PC-9 (cell line): Measurements from ENCODE around the gene OBP2A. TPM values are rescaled to one million over a fixed set of nuclear protein-coding genes. Genes with fewer than 3 reads are reported as not detected.
A peak's percentile ranks its signal among the peaks of the same experiment; 100 is the strongest.

Experiments used
- BruUV-seq: library from RNA; stranded (reverse); fragments of 400-500 nt; replicated peaks from 2 replicates; lab custom pipeline; 2021; lab: Mats Ljungman, UMichigan
- CTCF ChIA-PET: fragments of 300-600 bp; sonication (Branson Sonifier 250); formaldehyde crosslinking; loops from one replicate; lab custom pipeline; 2022; ENCODE audit warnings: antibody characterized with exemption; lab: Charles Lee
- POLR2A ChIA-PET: fragments of 300-600 bp; sonication (Branson Sonifier 250); formaldehyde crosslinking; loops from one replicate; lab custom pipeline; 2022; ENCODE audit warnings: antibody characterized with exemption; ENCODE audit not compliant: unreplicated experiment; lab: Charles Lee
- DNase-seq, 2 experiments: peaks; one replicate each; pipeline versions ENCODE4 v3.0.0 to v3.0.0-alpha.2; 2015 to 2022; ENCODE audit warnings: mixed read lengths in 1 of 2
- H2AFZ ChIP-seq: fragments of 200-600 bp; sonication (generic); 2 replicates; pipeline ENCODE4 v1.8.1; 2017; ENCODE audit warnings: antibody characterized with exemption
- H3F3A ChIP-seq: fragments of 200-600 bp; sonication (generic); 2 replicates; pipeline ENCODE4 v1.8.1; 2017; ENCODE audit warnings: antibody characterized with exemption, mild to moderate bottlenecking, low read depth; ENCODE audit not compliant: insufficient read depth
- H3K27ac ChIP-seq: fragments of 200-600 bp; sonication (generic); 2 replicates; pipeline ENCODE4 v1.6.1; 2016; ENCODE audit warnings: mixed run types
- H3K27me3 ChIP-seq: fragments of 200-600 bp; sonication (generic); 2 replicates; pipeline ENCODE4 v1.6.1; 2016; ENCODE audit warnings: low read depth, mixed run types; ENCODE audit not compliant: insufficient read depth
- H3K36me3 ChIP-seq: fragments of 200-600 bp; sonication (generic); 2 replicates; pipeline ENCODE4 v1.6.1; 2016; ENCODE audit warnings: low read depth, mixed run types
- H3K4me1 ChIP-seq: fragments of 200-600 bp; sonication (generic); replicated peaks from 2 replicates; pipeline ENCODE4 v1.6.1; 2016; ENCODE audit warnings: mixed run types; ENCODE audit not compliant: insufficient read depth
- H3K4me2 ChIP-seq: fragments of 200-600 bp; sonication (generic); 2 replicates; pipeline ENCODE4 v1.6.1; 2017; ENCODE audit warnings: mixed run types
- H3K4me3 ChIP-seq: fragments of 200-600 bp; sonication (generic); 2 replicates; pipeline ENCODE4 v1.6.1; 2016; ENCODE audit warnings: mixed run types
- H3K79me2 ChIP-seq: fragments of 200-600 bp; sonication (generic); 2 replicates; pipeline ENCODE4 v1.6.1; 2017; ENCODE audit warnings: low read depth, mixed run types
- H3K9me2 ChIP-seq: fragments of 200-600 bp; sonication (generic); 2 replicates; pipeline ENCODE4 v1.8.1; 2017; ENCODE audit warnings: mild to moderate bottlenecking; ENCODE audit not compliant: insufficient read depth
- H3K9me3 ChIP-seq: fragments of 200-600 bp; sonication (generic); 2 replicates; pipeline ENCODE4 v1.8.1; 2016; ENCODE audit warnings: low read depth; ENCODE audit not compliant: insufficient read depth
- H4K20me1 ChIP-seq: fragments of 200-600 bp; sonication (generic); 2 replicates; pipeline ENCODE4 v1.8.1; 2017; ENCODE audit not compliant: insufficient read depth
- CTCF ChIP-seq: fragments of 200-600 bp; sonication (generic); conservative IDR thresholded peaks from 2 replicates; pipeline ENCODE4 v1.6.1; 2017; ENCODE audit warnings: mixed run types, antibody characterized with exemption, mild to moderate bottlenecking, moderate library complexity
- EZH2 ChIP-seq: fragments of 200-600 bp; sonication (generic); IDR thresholded peaks from 2 replicates; pipeline ENCODE4 v1.8.0; 2017; ENCODE audit warnings: antibody characterized with exemption, low read depth
- intact Hi-C: fragments of 100-400 bp; cut with micrococcal nuclease; formaldehyde crosslinking; loops from one replicate; pipeline ENCODE4 v1.10.0; 2022; ENCODE audit not compliant: unreplicated experiment
- total RNA-seq: library from RNA; stranded (reverse); gene quantifications from 2 replicates; pipeline ENCODE4 v1.2.3, GENCODE V29; 2021

Gene OBP2A
- total RNA-seq, 1 experiment from 2014 or later: not detected

GRCh38 chr9:135552698-135553171 is 6.8 kb downstream of the OBP2A start:
- Histone ChIP-seq H3K4me3 (no peak overlapping the region), H3K36me3 (no peaks in the 10 kb centered on the region), H3K27ac (no peak overlapping the region), H3F3A (no peaks in the 10 kb centered on the region), H3K4me1 (no peaks in the 10 kb centered on the region), H2AFZ (no peak overlapping the region), H3K79me2 (no peaks in the 10 kb centered on the region), H4K20me1 (no peaks in the 10 kb centered on the region), H3K27me3 (peaks cover 79% of the 10 kb centered on the region), H3K9me2 (no peaks in the 10 kb centered on the region), H3K4me2 (no peak overlapping the region), H3K9me3 (no peaks in the 10 kb centered on the region)
- TF ChIP-seq CTCF (no peak), EZH2 (no peak)
- ChIA-PET CTCF (no interaction called here), POLR2A (no interaction called here)
- intact Hi-C loops: no loop called here
- DNase-seq: no peak
- BruUV-seq: no TSS peak

GRCh38 chr9:135554718-135555117 is 8.8 kb downstream of the OBP2A start:
- no peaks in the 10 kb centered on the region for H3K36me3 ChIP-seq
- ChIA-PET CTCF (no interaction called here), POLR2A (no interaction called here)
- peak in 1 of 2 experiments; percentile 59 for DNase-seq
- H3K9me2 ChIP-seq: no peaks in the 10 kb centered on the region
- peaks cover 90% of the 10 kb centered on the region for H3K27me3 ChIP-seq
- H2AFZ ChIP-seq: no peak overlapping the region
- no peaks in the 10 kb centered on the region for H3K9me3 ChIP-seq
- H3K4me2 ChIP-seq: no peak overlapping the region
- H3K79me2 ChIP-seq: no peaks in the 10 kb centered on the region
- no peaks in the 10 kb centered on the region for H4K20me1 ChIP-seq
- BruUV-seq: no TSS peak
- H3F3A ChIP-seq: no peaks in the 10 kb centered on the region
- H3K27ac ChIP-seq: no peak overlapping the region
- intact Hi-C loops: no loop called here
- no peak overlapping the region for H3K4me3 ChIP-seq
- TF ChIP-seq CTCF (no peak), EZH2 (no peak)
- H3K4me1 ChIP-seq: no peaks in the 10 kb centered on the region

GRCh38 chr9:135555203-135555602 is 9.3 kb downstream of the OBP2A start:
- Histone ChIP-seq H3K4me1 (no peaks in the 10 kb centered on the region), H3F3A (no peaks in the 10 kb centered on the region), H3K27ac (no peak overlapping the region), H4K20me1 (no peaks in the 10 kb centered on the region), H3K79me2 (no peaks in the 10 kb centered on the region), H3K36me3 (no peaks in the 10 kb centered on the region), H3K9me3 (no peaks in the 10 kb centered on the region), H3K9me2 (no peaks in the 10 kb centered on the region), H2AFZ (no peak overlapping the region), H3K4me3 (no peak overlapping the region), H3K4me2 (no peak overlapping the region), H3K27me3 (peaks cover 90% of the 10 kb centered on the region)
- TF ChIP-seq CTCF (no peak), EZH2 (no peak)
- intact Hi-C loops: no loop called here
- CTCF ChIA-PET: no interaction called here
- no peak for DNase-seq
- POLR2A ChIA-PET: no interaction called here
- no TSS peak for BruUV-seq
